PC-3 (cell line): Measurements from ENCODE around the gene CCDC177. TPM values are rescaled to one million over a fixed set of nuclear protein-coding genes. Genes with fewer than 3 reads are reported as not detected.

ENCODE experiments used
- ATAC-seq: fragments of 200-7000 bp; cut with Tn5 transposase; 2 replicates; pipeline ENCODE4 v1.9.1; 2020; ENCODE audit warnings: mild to moderate bottlenecking, moderate library complexity
- BruUV-seq: library from RNA; stranded (reverse); fragments of 400-500 nt; replicated peaks from 2 replicates; lab custom pipeline; 2021; lab: Mats Ljungman, UMichigan
- CTCF ChIA-PET: fragments of 300-600 bp; sonication (Branson Sonifier 250); formaldehyde crosslinking; loops from one replicate; lab custom pipeline; 2022; ENCODE audit warnings: antibody characterized with exemption; lab: Charles Lee
- POLR2A ChIA-PET: fragments of 300-600 bp; sonication (Branson Sonifier 250); formaldehyde crosslinking; loops from one replicate; lab custom pipeline; 2022; ENCODE audit warnings: antibody characterized with exemption; ENCODE audit not compliant: unreplicated experiment; lab: Charles Lee
- DNase-seq: peaks from one replicate; pipeline ENCODE4 v3.0.0-alpha.2; 2015
- H2AFZ ChIP-seq: fragments of 300-600 bp; sonication (generic); 2 replicates; pipeline ENCODE4 v1.6.0; 2016; ENCODE audit warnings: antibody characterized with exemption, low read length
- H3F3A ChIP-seq: fragments of 300-600 bp; sonication (generic); one replicate; pipeline ENCODE4 v1.6.0; 2017; ENCODE audit warnings: antibody characterized with exemption, low read length, control low read depth, mild to moderate bottlenecking; ENCODE audit not compliant: unreplicated experiment
- H3K27ac ChIP-seq: fragments of 300-600 bp; sonication (generic); 2 replicates; pipeline ENCODE4 v1.5.1; 2016; ENCODE audit warnings: mild to moderate bottlenecking, low read length
- H3K27me3 ChIP-seq: fragments of 300-600 bp; sonication (generic); 2 replicates; pipeline ENCODE4 v1.6.1; 2016; ENCODE audit warnings: low read length, mixed read lengths
- H3K36me3 ChIP-seq: fragments of 300-600 bp; sonication (generic); 2 replicates; pipeline ENCODE4 v1.6.1; 2016; ENCODE audit warnings: low read depth, mixed run types, low read length, mixed read lengths
- H3K4me1 ChIP-seq: fragments of 300-600 bp; sonication (generic); 2 replicates; pipeline ENCODE4 v1.5.1; 2016; ENCODE audit warnings: low read length; ENCODE audit not compliant: insufficient read depth
- H3K4me2 ChIP-seq: fragments of 300-600 bp; sonication (generic); 2 replicates; pipeline ENCODE4 v1.6.0; 2016; ENCODE audit warnings: low read length
- H3K4me3 ChIP-seq: fragments of 300-600 bp; sonication (generic); 2 replicates; pipeline ENCODE4 v1.5.1; 2016; ENCODE audit warnings: mild to moderate bottlenecking, low read length, mixed read lengths
- H3K79me2 ChIP-seq: fragments of 300-600 bp; sonication (generic); 2 replicates; pipeline ENCODE4 v1.6.1; 2017; ENCODE audit warnings: low read length, mixed read lengths
- H3K9ac ChIP-seq: fragments of 300-600 bp; sonication (generic); 2 replicates; pipeline ENCODE4 v1.6.0; 2016; ENCODE audit warnings: mild to moderate bottlenecking, low read length
- H3K9me2 ChIP-seq: fragments of 300-600 bp; sonication (generic); replicated peaks from 2 replicates; pipeline ENCODE4 v1.6.1; 2016; ENCODE audit warnings: mixed run types, low read length, mixed read lengths
- H3K9me3 ChIP-seq: fragments of 300-600 bp; sonication (generic); 2 replicates; pipeline ENCODE4 v1.6.1; 2016; ENCODE audit warnings: low read length, mixed read lengths
- H4K20me1 ChIP-seq: fragments of 300-600 bp; sonication (generic); 2 replicates; pipeline ENCODE4 v1.6.1; 2016; ENCODE audit warnings: low read length, mixed read lengths
- CTCF ChIP-seq: fragments of 300-600 bp; sonication (generic); conservative IDR thresholded peaks from 2 replicates; pipeline ENCODE4 v1.5.1; 2017; ENCODE audit warnings: antibody characterized with exemption, low read depth, mild to moderate bottlenecking, low read length
- EZH2 ChIP-seq: fragments of 300-600 bp; sonication (generic); IDR thresholded peaks from one replicate; pipeline ENCODE4 v1.6.1; 2017; ENCODE audit warnings: antibody characterized with exemption, mild to moderate bottlenecking, low read length; ENCODE audit not compliant: unreplicated experiment
- EZH2phosphoT487 ChIP-seq: fragments of 300-600 bp; sonication (generic); IDR thresholded peaks from 2 replicates; pipeline ENCODE4 v1.6.1; 2018; ENCODE audit warnings: mild to moderate bottlenecking, antibody characterized with exemption, low read length, borderline replicate concordance
- intact Hi-C: fragments of 100-400 bp; cut with micrococcal nuclease; formaldehyde crosslinking; loops from 2 replicates; pipeline ENCODE4 v1.9.0; 2023
- total RNA-seq: library from RNA; depleted of rRNA; stranded (reverse); fragments of >200 nt; gene quantifications from 2 replicates; pipeline ENCODE4 v1.2.3, GENCODE V29; 2014

The CCDC177 gene
- total RNA-seq, 1 experiment from 2014 or later = not detected

DNA sequence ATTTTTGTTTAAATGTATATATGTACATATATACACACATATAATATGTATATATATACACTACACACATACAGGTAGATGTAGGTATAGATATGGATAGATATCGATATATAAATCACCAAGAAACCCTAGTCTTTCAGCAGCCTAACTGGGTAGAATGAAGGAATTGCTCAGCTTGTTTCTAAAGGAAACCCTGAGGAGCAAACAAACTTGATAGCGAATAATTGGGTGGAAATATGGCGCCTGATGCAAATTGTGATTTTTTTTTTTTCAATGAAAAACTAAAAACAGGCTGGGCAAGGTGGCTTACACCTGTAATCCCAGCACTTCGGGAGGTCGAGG is 254 bp upstream of the CCDC177 start:
- peak overlapping the region; percentile 97 for H3K4me2 ChIP-seq
- ATAC-seq (no peak), DNase-seq (no peak)
- ChIA-PET CTCF (interaction anchor here (1.0 to 2.3 kb wide), 3 partner anchors 37 to 39 kb away, joined by 3 to 18 read pairs (median 6); partner anchors contain the start of gene SUSD6), POLR2A (no interaction called here)
- H3K4me3 ChIP-seq = no peak overlapping the region
- intact Hi-C loops = loop anchor here (1.0 to 5.0 kb wide), 3 partner anchors 40 to 332 kb away; partner anchors contain the start of genes ERH and SLC39A9
- H3K9ac ChIP-seq = no peak overlapping the region
- peaks cover 50% of the 10 kb centered on the region for H3K27me3 ChIP-seq
- BruUV-seq = no TSS peak
- H3K79me2 ChIP-seq = no peaks in the 10 kb centered on the region
- no peak overlapping the region for H2AFZ ChIP-seq
- H3K27ac ChIP-seq = no peak overlapping the region
- H3K4me1 ChIP-seq = peaks cover 12% of the 10 kb centered on the region
- no peaks in the 10 kb centered on the region for H3K9me2 ChIP-seq
- H3K36me3 ChIP-seq = no peaks in the 10 kb centered on the region
- no peaks in the 10 kb centered on the region for H3F3A ChIP-seq
- no peaks in the 10 kb centered on the region for H3K9me3 ChIP-seq
- TF ChIP-seq EZH2phosphoT487 (no peak), EZH2 (no peak), CTCF (no peak)
- H4K20me1 ChIP-seq = no peaks in the 10 kb centered on the region

DNA sequence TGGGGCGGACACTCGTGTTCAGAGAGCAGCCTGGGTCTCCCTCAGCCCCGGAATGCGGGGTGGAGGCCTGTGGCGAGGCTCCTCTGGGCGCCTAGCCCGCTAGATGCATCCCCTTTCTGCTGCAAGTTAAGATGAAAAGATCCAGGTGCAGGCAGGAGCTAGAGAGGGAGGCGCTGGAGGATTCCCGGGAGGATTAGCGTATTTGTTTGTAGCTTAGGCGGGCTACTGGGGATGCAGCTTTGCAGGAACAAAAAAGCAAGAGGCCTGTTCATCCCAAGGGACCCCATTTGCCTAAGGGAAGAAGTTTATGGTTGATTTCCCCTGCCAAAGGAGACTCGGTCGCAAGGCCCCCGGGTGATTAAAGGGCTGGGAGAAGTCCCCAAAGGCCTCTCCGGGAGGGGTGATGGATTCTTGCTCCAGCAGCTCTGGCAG is 824 bp downstream of the CCDC177 start:
- H3F3A ChIP-seq = no peaks in the 10 kb centered on the region
- H3K79me2 ChIP-seq = no peaks in the 10 kb centered on the region
- DNase-seq (no peak), ATAC-seq (peak; percentile 2; the same call in 1 of the 2 replicates)
- intact Hi-C loops = loop anchor here (1.0 to 5.0 kb wide), 3 partner anchors 39 to 331 kb away; partner anchors contain the start of genes ERH and SLC39A9
- CTCF ChIA-PET = interaction anchor here (0.6 to 2.3 kb wide), 4 partner anchors 38 to 328 kb away, joined by 3 to 18 read pairs (median 4); partner anchors contain the start of gene SUSD6
- peaks cover 60% of the 10 kb centered on the region for H3K27me3 ChIP-seq
- BruUV-seq = no TSS peak
- no peak overlapping the region for H3K9ac ChIP-seq
- no peak overlapping the region for H3K27ac ChIP-seq
- H3K4me2 ChIP-seq = peak overlapping the region; percentile 97
- no peak overlapping the region for H2AFZ ChIP-seq
- TF ChIP-seq EZH2phosphoT487 = no peak
- TF ChIP-seq CTCF = no peak
- TF ChIP-seq EZH2 = no peak
- H3K4me3 ChIP-seq = peak overlapping the region; percentile 73; the same call in 1 of the 2 replicates
- H3K4me1 ChIP-seq = peaks cover 6% of the 10 kb centered on the region; the same call in 1 of the 2 replicates
- H3K9me2 ChIP-seq = no peaks in the 10 kb centered on the region
- H3K9me3 ChIP-seq = no peaks in the 10 kb centered on the region
- H4K20me1 ChIP-seq = no peaks in the 10 kb centered on the region
- POLR2A ChIA-PET = interaction anchor here (0.6 kb wide), 1 partner anchor 19 kb away, joined by 6 read pairs; no protein-coding TSS in a partner anchor
- H3K36me3 ChIP-seq = no peaks in the 10 kb centered on the region
